CD4-positive, CD25-positive, alpha-beta regulatory T cell (primary cell): Measurements from ENCODE around the gene TRPM3. TPM values are rescaled to one million over a fixed set of nuclear protein-coding genes. Genes with fewer than 3 reads are reported as not detected.

Source experiments
- ATAC-seq, 2 donors: fragments of 150-1000 bp; cut with Tn5 transposase; one replicate each; pipeline ENCODE4 v1.10.0; 2021; ENCODE audit warnings: low read depth in 2 of 2, moderate number of reproducible peaks in 2 of 2, moderate library complexity in 1 of 2
- DNase-seq, 3 donors: peaks; one replicate each; pipeline versions ENCODE4 v3.0.0 to v3.0.0-alpha.2; 2012 to 2022; ENCODE audit warnings: mixed read lengths in 1 of 3
- H3K27ac ChIP-seq: one replicate; pipeline ENCODE4 v1.7.0; 2013; ENCODE audit warnings: mild to moderate bottlenecking, low read length; ENCODE audit not compliant: insufficient read depth, poor library complexity, severe bottlenecking
- H3K27me3 ChIP-seq: one replicate; pipeline ENCODE4 v1.7.0; 2013; ENCODE audit warnings: low read length; ENCODE audit not compliant: control insufficient read depth, insufficient read depth
- H3K36me3 ChIP-seq: one replicate; pipeline ENCODE4 v1.7.0; 2013; ENCODE audit warnings: mild to moderate bottlenecking, low read length, moderate library complexity; ENCODE audit not compliant: control insufficient read depth, insufficient read depth
- H3K4me1 ChIP-seq: 2 replicates; pipeline ENCODE4 v1.7.0; 2013; ENCODE audit warnings: mild to moderate bottlenecking, low read length; ENCODE audit not compliant: insufficient read depth, control insufficient read depth, poor library complexity, severe bottlenecking
- H3K4me3 ChIP-seq: one replicate; pipeline ENCODE4 v1.7.0; 2013; ENCODE audit warnings: low read depth, mild to moderate bottlenecking, low read length, moderate library complexity
- H3K9me3 ChIP-seq, 2 experiments: 1 replicate in 1 of 2; 2 replicates in 1 of 2; pipeline ENCODE4 v1.7.0; 2013; ENCODE audit warnings: low read length in 2 of 2, mild to moderate bottlenecking in 1 of 2, moderate library complexity in 1 of 2; ENCODE audit not compliant: control insufficient read depth in 2 of 2
- H3K27ac Mint-ChIP-seq, 3 donors: one replicate each; pipeline ENCODE4 v1.8.0; 2020 to 2022; ENCODE audit warnings: mild to moderate bottlenecking in 3 of 3, mixed read lengths in 3 of 3, moderate library complexity in 2 of 3
- H3K27me3 Mint-ChIP-seq: one replicate; pipeline ENCODE4 v1.8.0; 2022; ENCODE audit warnings: mild to moderate bottlenecking, mixed read lengths
- H3K36me3 Mint-ChIP-seq: one replicate; pipeline ENCODE4 v1.8.0; 2020; ENCODE audit warnings: mixed read lengths
- H3K4me1 Mint-ChIP-seq, 4 donors: one replicate each; pipeline ENCODE4 v1.8.0; 2020 to 2022; ENCODE audit warnings: mixed read lengths in 4 of 4, mild to moderate bottlenecking in 1 of 4
- H3K4me3 Mint-ChIP-seq, 4 donors: one replicate each; pipeline ENCODE4 v1.8.0; 2020 to 2022; ENCODE audit warnings: mild to moderate bottlenecking in 4 of 4, mixed read lengths in 4 of 4, moderate library complexity in 3 of 4
- H3K9me3 Mint-ChIP-seq, 7 donors: one replicate each; pipeline ENCODE4 v1.8.0; 2020 to 2022; ENCODE audit warnings: mixed read lengths in 7 of 7, mild to moderate bottlenecking in 3 of 7, moderate library complexity in 2 of 7
- polyA plus RNA-seq, 4 donors: library from polyadenylated mRNA; unstranded; fragments of 300-500 nt; fragmentation: Illumina TruSeq; gene quantifications; one replicate each; pipeline ENCODE4 v1.2.3, GENCODE V29; 2021
- total RNA-seq: library from RNA; stranded (reverse); gene quantifications from one replicate; pipeline ENCODE4 v1.2.3, GENCODE V29; 2022

The TRPM3 gene
- total and polyA plus RNA-seq, 5 donors from 2014 or later, result not detected

DNA sequence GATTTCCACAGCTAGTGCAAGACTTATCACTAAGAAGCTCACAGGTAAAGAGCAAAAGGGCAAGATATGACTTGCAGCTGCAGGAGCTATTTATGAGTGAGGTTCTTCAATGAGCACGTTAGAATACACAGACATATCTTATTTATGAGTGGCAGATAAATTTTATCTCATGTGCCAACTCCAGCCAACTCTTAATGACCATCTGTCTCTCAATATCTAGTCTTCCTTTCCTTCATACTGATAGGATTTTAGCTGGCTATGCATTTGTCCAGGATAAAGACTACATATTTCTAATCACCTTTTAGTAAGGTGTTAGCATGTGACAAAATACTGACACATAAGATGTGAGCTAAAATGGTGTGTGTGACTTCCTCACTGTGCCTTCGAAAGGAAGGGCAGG lies 304.5 kb downstream of the TRPM3 start:
- H3K4me3 Mint-ChIP-seq, result no peak overlapping the region
- no peaks in the 10 kb centered on the region for H3K36me3 Mint-ChIP-seq
- Histone ChIP-seq H3K27me3 (peaks cover 1% of the 10 kb centered on the region), H3K4me1 (no peaks in the 10 kb centered on the region), H3K36me3 (no peaks in the 10 kb centered on the region), H3K9me3 (no peaks in the 10 kb centered on the region), H3K4me3 (no peak overlapping the region), H3K27ac (no peak overlapping the region)
- no peaks in the 10 kb centered on the region for H3K4me1 Mint-ChIP-seq
- no peaks in the 10 kb centered on the region for H3K27me3 Mint-ChIP-seq
- H3K9me3 Mint-ChIP-seq, result peaks cover 0 to 2% (median 0%) of the 10 kb centered on the region in 7 donors
- DNase-seq (no peak), ATAC-seq (no peak)
- no peak overlapping the region for H3K27ac Mint-ChIP-seq

DNA sequence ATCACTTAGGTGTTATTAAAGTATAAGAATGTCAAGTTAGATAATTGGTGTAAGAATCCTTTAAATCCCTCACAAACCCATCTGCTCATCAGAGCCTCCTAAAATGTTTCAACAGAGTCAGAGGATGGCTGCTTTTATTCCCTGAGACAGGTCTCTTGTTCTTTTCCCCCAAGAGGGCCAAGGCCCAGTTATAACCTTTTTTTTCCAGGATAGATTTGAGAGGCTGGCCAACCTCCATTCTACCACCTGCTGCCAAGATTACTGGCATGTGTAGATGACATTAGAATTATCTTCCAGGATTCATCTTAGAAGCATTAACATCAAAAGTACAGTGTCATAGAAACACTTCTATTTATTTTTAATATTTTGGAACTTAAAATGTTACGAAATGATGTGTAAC lies 305.1 kb downstream of the TRPM3 start:
- no peak for DNase-seq
- H3K36me3 Mint-ChIP-seq, result no peaks in the 10 kb centered on the region

DNA sequence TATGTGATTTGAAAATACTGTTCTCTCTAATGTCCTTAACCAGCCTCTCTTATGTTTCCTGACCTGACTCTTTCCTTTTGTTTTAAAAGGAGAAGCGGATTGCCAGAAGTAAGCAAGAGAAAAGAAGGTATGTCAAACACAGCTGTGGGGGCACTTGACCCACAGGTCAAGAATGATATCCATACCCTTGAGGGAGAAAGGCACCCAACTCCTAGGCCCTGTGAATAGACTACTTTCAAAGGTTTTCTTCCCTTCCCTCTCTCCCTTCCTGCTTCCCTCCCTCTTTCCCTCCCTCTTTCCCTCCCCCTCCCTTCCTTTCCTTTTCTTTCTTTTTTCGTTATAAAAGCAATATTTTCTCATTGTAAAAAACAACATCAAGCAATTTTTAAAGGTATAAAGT lies 306.8 kb downstream of the TRPM3 start:
- no peaks in the 10 kb centered on the region for H3K36me3 ChIP-seq
- Mint-ChIP-seq H3K27me3 (no peaks in the 10 kb centered on the region), H3K36me3 (no peaks in the 10 kb centered on the region), H3K9me3 (peaks cover 0 to 3% (median 0%) of the 10 kb centered on the region in 7 donors), H3K4me3 (no peak overlapping the region), H3K27ac (no peak overlapping the region), H3K4me1 (no peaks in the 10 kb centered on the region)
- no peak for DNase-seq
- no peak overlapping the region for H3K4me3 ChIP-seq
- H3K27me3 ChIP-seq, result peaks cover 1% of the 10 kb centered on the region
- H3K9me3 ChIP-seq, result no peaks in the 10 kb centered on the region
- no peak for ATAC-seq
- no peaks in the 10 kb centered on the region for H3K4me1 ChIP-seq
- no peak overlapping the region for H3K27ac ChIP-seq

More for the DNA sequence above, 305.1 kb downstream of the TRPM3 start:
- H3K4me3 ChIP-seq, result no peak overlapping the region
- no peak for ATAC-seq
- H3K27ac ChIP-seq, result no peak overlapping the region
- no peaks in the 10 kb centered on the region for H3K9me3 ChIP-seq
- peaks cover 0 to 2% (median 0%) of the 10 kb centered on the region in 7 donors for H3K9me3 Mint-ChIP-seq
- no peaks in the 10 kb centered on the region for H3K27me3 Mint-ChIP-seq
- H3K27me3 ChIP-seq, result peaks cover 1% of the 10 kb centered on the region
- H3K27ac Mint-ChIP-seq, result no peak overlapping the region
- no peaks in the 10 kb centered on the region for H3K4me1 ChIP-seq
- no peak overlapping the region for H3K4me3 Mint-ChIP-seq
- H3K36me3 ChIP-seq, result no peaks in the 10 kb centered on the region
- H3K4me1 Mint-ChIP-seq, result no peaks in the 10 kb centered on the region

DNA sequence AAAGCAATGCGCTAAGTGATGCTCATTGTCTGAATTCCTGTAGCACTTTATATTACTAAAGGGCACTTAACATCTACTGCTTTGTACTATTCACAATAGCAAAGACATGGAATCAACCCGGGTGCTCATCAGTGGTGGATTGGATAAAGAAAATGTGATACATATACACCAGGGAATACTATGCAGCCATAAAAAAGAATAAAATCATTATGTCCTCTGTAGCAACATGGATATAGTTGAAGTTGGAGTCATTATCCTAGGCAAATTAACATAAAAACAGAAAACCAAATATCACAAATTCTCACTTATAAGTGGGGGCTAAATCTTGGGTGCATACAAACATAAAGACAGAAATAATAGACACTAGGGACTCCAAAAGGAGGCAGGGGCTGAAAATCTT lies 308.3 kb downstream of the TRPM3 start:
- no peak for ATAC-seq

DNA sequence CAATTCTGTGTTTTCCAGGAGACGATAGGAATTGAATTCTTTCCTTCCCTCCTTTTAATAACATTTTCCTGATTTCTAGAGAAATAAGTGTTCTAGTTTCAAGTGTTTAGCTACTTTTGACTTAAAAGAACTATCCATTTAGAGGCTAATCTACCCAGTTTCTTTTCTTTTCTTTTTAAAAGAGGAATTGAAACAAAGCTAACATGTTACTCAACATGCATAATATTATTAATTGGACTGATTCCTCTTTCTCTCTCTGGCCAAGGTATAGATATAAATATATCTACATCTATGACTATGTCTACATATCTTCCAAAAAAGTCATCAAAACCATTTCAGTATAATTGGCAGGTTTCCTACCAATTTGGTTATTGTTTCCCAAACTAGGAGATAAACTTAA lies 309.8 kb downstream of the TRPM3 start:
- Mint-ChIP-seq H3K4me1 (no peaks in the 10 kb centered on the region), H3K4me3 (no peak overlapping the region), H3K27me3 (no peaks in the 10 kb centered on the region), H3K36me3 (no peaks in the 10 kb centered on the region), H3K9me3 (peaks cover 0 to 3% (median 0%) of the 10 kb centered on the region in 7 donors), H3K27ac (no peak overlapping the region)
- no peak for DNase-seq
- Histone ChIP-seq H3K36me3 (no peaks in the 10 kb centered on the region), H3K27me3 (peaks cover 1% of the 10 kb centered on the region), H3K4me3 (no peak overlapping the region), H3K9me3 (no peaks in the 10 kb centered on the region), H3K4me1 (no peaks in the 10 kb centered on the region), H3K27ac (no peak overlapping the region)
- ATAC-seq, result no peak

More for the DNA sequence above, 308.3 kb downstream of the TRPM3 start:
- Histone ChIP-seq H3K27ac (no peak overlapping the region), H3K36me3 (no peaks in the 10 kb centered on the region), H3K27me3 (peaks cover 1% of the 10 kb centered on the region), H3K4me3 (no peak overlapping the region), H3K9me3 (no peaks in the 10 kb centered on the region), H3K4me1 (no peaks in the 10 kb centered on the region)
- H3K27me3 Mint-ChIP-seq, result no peaks in the 10 kb centered on the region
- no peaks in the 10 kb centered on the region for H3K36me3 Mint-ChIP-seq
- no peak overlapping the region for H3K4me3 Mint-ChIP-seq
- H3K27ac Mint-ChIP-seq, result no peak overlapping the region
- no peak for DNase-seq
- H3K9me3 Mint-ChIP-seq, result peaks cover 0 to 3% (median 0%) of the 10 kb centered on the region in 7 donors
- no peaks in the 10 kb centered on the region for H3K4me1 Mint-ChIP-seq

DNA sequence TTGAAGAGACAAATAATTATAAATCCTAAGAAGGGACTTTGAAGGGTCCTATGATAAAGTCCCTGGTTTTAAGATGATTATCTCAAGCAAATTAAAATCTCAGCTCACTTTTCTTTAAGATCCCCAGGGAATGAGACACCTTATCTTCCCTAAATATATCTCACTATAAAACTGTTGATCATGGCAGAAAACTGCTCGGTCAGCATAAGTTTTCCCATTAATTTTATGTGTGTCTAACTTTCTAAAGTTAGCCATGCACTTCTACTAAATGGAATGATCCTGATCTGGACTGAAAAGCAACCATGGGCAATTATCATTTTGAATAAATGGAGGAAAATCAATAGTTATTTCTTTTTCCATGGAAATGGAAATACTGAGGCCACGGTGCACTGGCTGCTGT lies 314.5 kb downstream of the TRPM3 start:
- peaks cover 0 to 2% (median 0%) of the 10 kb centered on the region in 7 donors for H3K9me3 Mint-ChIP-seq
- Histone ChIP-seq H3K4me3 (no peak overlapping the region), H3K27ac (no peak overlapping the region), H3K9me3 (no peaks in the 10 kb centered on the region), H3K27me3 (no peaks in the 10 kb centered on the region), H3K36me3 (no peaks in the 10 kb centered on the region), H3K4me1 (no peaks in the 10 kb centered on the region)
- no peak overlapping the region for H3K27ac Mint-ChIP-seq
- ATAC-seq (no peak), DNase-seq (no peak)
- H3K27me3 Mint-ChIP-seq, result no peaks in the 10 kb centered on the region
- no peaks in the 10 kb centered on the region for H3K4me1 Mint-ChIP-seq
- no peak overlapping the region for H3K4me3 Mint-ChIP-seq
- H3K36me3 Mint-ChIP-seq, result no peaks in the 10 kb centered on the region

DNA sequence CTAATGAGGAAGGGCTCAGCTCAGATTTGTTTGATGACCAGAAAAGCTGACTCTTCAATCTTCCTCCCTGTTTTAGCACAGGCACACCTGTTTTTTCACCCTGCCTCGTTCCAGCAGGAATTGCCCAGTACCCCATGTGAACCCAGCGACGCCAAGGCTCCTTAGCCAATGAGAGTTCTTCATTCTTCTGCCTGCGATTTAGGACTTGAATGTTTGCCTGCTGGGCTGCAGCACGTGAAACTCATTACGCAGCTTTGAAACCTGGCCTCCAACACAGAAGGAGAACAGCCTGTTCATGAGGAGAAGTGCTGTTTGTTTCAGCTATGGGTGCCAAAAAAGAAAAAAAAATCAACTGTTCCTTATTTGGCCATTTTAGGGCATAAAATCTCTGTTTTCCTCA lies 315.5 kb downstream of the TRPM3 start:
- no peaks in the 10 kb centered on the region for H3K27me3 Mint-ChIP-seq
- ATAC-seq, result no peak
- no peak overlapping the region for H3K27ac Mint-ChIP-seq

DNA sequence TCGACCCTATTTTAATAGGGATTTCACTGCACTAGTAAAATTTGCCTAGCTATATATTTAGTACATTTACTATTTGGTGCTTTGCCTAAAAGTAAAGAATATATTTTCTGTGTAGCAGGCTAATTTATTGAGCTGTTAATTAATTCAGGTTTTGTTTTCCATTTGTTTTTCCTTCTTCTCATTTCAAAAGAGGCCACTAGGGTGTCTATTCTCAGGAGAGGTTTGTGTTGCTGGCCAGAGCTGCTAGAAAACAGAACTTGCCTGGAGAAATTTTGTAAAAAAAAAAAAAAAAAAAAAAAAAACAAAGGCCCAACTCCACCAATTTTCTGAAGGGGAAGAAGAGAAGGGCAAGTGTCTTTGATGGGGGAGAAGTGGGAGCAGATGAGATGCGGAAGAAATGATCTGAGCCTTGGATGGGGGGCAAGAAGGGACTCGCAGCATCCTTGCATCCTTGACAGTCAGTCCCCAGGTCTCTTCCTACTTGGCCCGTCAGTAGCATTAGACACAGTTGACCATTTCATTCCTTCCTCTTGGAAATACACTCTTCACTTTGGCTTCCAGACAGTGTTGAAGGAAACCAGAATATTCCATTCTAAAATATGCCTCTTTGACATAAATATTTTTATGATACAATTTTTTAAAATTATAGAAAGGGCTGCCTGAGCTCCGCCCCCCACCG lies 318.5 kb downstream of the TRPM3 start:
- no peak overlapping the region for H3K27ac Mint-ChIP-seq
- ATAC-seq (no peak), DNase-seq (no peak)
- H3K4me1 ChIP-seq, result no peaks in the 10 kb centered on the region
- H3K36me3 ChIP-seq, result no peaks in the 10 kb centered on the region
- H3K27me3 Mint-ChIP-seq, result no peaks in the 10 kb centered on the region
- peaks cover 0 to 2% (median 0%) of the 10 kb centered on the region in 7 donors for H3K9me3 Mint-ChIP-seq
- H3K27me3 ChIP-seq, result no peaks in the 10 kb centered on the region
- H3K4me1 Mint-ChIP-seq, result no peaks in the 10 kb centered on the region
- no peaks in the 10 kb centered on the region for H3K36me3 Mint-ChIP-seq
- H3K4me3 Mint-ChIP-seq, result no peak overlapping the region
- H3K4me3 ChIP-seq, result no peak overlapping the region
- H3K9me3 ChIP-seq, result no peaks in the 10 kb centered on the region
- H3K27ac ChIP-seq, result no peak overlapping the region

More for the DNA sequence above, 315.5 kb downstream of the TRPM3 start:
- no peak for DNase-seq
- Mint-ChIP-seq H3K9me3 (peaks cover 0 to 2% (median 0%) of the 10 kb centered on the region in 7 donors), H3K36me3 (no peaks in the 10 kb centered on the region), H3K4me1 (no peaks in the 10 kb centered on the region), H3K4me3 (no peak overlapping the region)
- Histone ChIP-seq H3K4me3 (no peak overlapping the region), H3K27me3 (no peaks in the 10 kb centered on the region), H3K9me3 (no peaks in the 10 kb centered on the region), H3K27ac (no peak overlapping the region), H3K4me1 (no peaks in the 10 kb centered on the region), H3K36me3 (no peaks in the 10 kb centered on the region)
